Measurements from ENCODE around the gene PRIMPOL.

The PRIMPOL gene

DNA sequence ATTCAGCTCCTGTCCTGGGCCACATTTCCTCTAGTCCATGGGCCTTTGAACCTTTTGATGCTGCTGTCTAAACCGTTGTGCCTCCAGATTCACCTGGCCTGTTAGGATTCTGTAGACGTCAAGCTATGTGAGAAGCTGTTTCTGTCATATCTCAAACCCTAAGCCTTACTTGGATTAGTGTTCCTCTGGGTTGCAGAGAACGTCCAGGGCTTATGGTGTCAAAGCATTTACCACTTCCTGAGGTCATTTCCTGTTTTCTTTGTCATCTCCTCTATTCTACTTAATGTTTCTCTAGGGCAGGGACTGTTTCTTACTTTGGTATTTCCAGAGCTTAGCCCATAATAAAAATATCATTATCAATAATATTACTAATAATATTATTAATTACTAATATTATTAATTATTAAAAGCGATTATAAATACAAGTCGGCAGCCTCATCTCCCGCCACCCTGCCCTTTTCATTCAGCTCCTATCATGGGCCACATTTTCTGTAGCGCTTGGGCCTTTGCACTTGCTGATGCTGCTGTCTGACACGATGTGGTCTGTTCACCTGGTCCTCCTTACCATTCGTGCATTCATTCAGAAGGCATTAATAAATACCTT lies 19.1 kb downstream of the PRIMPOL start:
- no peak for DNase-seq

DNA sequence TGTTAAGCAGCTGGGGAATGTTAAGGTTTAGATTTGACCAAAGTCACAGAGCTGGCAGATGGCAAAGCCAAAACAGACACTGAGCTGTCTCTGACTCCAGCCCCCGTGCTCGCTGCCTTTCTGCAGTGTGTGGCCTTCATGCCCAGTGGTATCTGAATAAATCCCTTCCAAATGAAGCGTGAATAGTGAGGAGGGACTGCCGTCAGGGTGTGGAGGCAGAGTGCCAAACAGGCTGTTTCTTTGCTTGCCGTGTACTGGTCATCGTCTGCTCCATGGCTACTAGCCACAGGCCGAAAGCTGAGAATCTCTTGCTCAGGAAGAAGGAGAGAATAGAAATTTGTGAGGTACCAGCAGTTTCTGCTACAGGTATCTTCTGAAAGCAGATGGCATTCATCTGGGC lies 19.7 kb downstream of the PRIMPOL start:
- no peak for DNase-seq

More for the DNA sequence above, 19.1 kb downstream of the PRIMPOL start:
- TF ChIP-seq POLR2A (IDR thresholded peaks at IDR 0.05; ENCODE audit: low read length) (no peak), GATA1 (IDR thresholded peaks at IDR 0.05; ENCODE audit: low read depth, low read length) (no peak)

DNA sequence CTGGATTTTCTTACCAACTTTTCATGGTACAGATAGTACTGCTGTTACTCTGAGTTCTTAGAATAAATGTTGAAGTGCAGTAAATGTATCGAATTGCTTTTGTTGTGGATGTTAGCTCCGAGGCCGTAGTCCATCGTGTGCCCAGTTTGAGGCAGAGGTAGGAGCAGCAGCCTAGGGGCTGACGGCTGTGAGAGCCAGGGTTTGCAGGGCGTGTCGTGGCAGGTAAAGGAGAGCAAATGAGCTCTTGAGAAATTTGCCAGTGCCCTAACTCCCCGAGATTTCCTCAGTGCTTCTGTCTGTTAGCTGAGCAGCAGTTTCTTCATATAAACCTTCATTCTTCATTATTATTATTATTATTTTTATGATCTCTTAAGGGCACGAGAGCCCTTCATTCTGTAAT lies 21.6 kb downstream of the PRIMPOL start:
- TF ChIP-seq GATA1 (IDR thresholded peaks at IDR 0.05; ENCODE audit: low read depth, low read length) (no peak), POLR2A (IDR thresholded peaks at IDR 0.05; ENCODE audit: low read length) (no peak)

More for the DNA sequence above, 19.7 kb downstream of the PRIMPOL start:
- TF ChIP-seq POLR2A (IDR thresholded peaks at IDR 0.05; ENCODE audit: low read length), result no peak

DNA sequence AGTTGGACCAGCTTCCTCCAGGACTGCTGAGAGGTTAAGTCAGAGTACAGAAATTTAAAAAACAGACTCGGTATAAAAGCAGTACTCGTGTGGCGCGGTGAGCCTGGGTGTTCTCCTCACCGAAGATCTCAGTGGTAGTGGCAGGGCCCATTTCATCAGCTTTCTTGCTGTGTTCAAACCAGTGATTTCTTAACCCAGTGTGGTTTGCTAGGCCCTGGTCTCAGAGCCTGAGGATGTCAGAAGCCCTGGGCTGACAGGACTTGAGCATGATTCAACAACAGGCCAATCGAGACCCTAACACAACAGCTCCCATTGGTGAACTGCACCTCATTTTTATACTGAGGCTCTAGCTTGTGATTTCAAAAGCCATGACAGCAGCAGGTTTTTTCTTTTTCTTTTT lies 23.2 kb downstream of the PRIMPOL start:
- TF ChIP-seq POLR2A (IDR thresholded peaks at IDR 0.05; ENCODE audit: low read length), result no peak
- TF ChIP-seq GATA1 (IDR thresholded peaks at IDR 0.05; ENCODE audit: low read depth, low read length), result no peak
- DNase-seq, result no peak

More for the DNA sequence above, 21.6 kb downstream of the PRIMPOL start:
- no peak for DNase-seq

DNA sequence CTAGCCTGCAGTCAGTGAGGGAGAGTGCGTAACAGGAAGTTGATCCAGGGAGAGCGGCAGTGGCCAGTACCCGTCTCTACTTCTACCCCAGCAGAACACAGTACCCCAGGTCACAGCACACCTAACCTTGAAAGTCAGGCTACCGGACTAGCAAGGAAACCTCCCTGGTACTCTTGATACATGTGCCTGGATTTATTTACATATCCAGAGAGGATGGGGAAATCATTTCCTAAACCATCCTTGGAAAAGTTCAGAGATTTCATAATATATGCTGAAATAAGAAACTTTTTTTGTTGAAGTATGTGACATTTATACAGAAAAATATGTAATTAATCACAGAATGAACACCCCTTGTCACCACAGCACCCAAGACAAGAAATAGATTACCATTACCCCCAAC lies 24.5 kb downstream of the PRIMPOL start:
- no peak for DNase-seq
- TF ChIP-seq GATA1 (IDR thresholded peaks at IDR 0.05; ENCODE audit: low read depth, low read length) (no peak), POLR2A (IDR thresholded peaks at IDR 0.05; ENCODE audit: low read length) (no peak)

DNA sequence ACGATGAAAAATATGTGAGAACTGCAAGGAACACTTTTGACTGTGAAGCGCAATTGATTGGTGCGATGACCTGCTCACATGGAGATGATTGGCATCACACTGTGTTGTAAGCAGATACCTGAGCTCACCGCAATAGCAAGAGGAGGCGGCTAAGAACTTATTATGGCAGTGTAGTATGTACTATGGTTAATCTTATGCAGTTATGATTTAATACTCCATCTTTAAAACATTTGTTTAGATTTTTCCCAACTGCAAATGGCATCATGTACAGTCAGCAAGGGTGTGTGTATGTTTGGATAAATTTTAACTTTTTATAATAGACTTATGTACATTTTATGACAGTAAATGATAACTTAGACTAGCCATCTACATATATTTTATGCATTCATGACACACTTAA lies 25.5 kb downstream of the PRIMPOL start:
- TF ChIP-seq GATA1 (IDR thresholded peaks at IDR 0.05; ENCODE audit: low read depth, low read length) (no peak), POLR2A (IDR thresholded peaks at IDR 0.05; ENCODE audit: low read length) (no peak)
- no peak for DNase-seq

DNA sequence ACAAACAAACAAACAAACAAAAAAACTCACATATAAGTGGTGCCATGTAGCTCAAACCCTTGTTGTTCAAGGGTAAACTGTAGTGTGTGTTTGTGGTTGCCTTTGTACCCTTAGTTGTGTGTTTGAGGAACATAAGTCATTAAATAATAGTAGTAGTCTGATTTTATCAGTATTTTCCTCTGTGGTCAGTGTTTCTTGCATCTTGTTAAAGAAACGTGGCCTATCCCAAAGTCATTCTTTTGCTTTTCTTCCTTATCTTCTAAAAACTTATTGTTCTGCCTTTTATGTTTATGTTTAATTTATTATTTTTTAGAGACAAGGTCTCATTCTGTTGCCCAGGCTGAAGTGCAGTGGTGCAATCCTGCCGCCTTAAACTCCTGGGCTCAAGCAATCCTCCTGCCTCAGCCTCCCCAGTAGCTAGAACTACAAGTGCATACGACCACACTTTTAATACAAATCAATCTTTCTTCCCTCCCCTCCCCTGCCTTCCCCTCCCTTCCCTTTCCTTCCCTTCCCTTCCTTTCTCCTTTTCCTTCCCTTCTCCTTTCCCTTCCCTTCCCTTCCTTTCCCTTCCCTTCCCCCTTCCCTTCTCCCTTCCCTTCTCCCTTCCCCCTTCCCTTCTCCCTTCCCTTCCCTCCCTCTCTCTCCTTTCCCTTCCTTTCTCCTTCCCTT lies 26.4 kb downstream of the PRIMPOL start:
- DNase-seq, result peak in 1 of 2 experiments; percentile 23
- no peak for TF ChIP-seq GATA1 (IDR thresholded peaks at IDR 0.05; ENCODE audit: low read depth, low read length)
- TF ChIP-seq POLR2A (IDR thresholded peaks at IDR 0.05; ENCODE audit: low read length), result no peak

DNA sequence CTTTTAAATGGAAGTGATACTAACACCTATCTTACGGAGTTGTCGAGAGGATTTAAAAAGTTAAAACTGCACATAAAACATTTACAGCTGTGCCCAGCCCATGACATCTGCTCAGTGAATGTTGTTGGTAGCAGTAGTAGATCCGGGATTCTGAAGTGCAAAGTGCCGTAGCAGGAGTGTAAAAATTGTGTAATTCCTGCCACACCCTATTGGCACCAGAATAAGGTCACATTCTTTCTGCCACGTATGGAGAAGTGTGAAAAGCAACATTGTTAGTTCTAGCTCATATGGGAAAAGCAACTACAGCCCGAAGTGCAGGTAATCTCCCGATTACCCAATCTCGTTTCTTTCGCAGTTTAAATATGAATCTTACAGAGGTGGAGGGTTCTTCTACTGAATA lies 31.2 kb downstream of the PRIMPOL start:
- TF ChIP-seq POLR2A (IDR thresholded peaks at IDR 0.05; ENCODE audit: low read length) (no peak), GATA1 (IDR thresholded peaks at IDR 0.05; ENCODE audit: low read depth, low read length) (no peak)
- DNase-seq, result no peak

DNA sequence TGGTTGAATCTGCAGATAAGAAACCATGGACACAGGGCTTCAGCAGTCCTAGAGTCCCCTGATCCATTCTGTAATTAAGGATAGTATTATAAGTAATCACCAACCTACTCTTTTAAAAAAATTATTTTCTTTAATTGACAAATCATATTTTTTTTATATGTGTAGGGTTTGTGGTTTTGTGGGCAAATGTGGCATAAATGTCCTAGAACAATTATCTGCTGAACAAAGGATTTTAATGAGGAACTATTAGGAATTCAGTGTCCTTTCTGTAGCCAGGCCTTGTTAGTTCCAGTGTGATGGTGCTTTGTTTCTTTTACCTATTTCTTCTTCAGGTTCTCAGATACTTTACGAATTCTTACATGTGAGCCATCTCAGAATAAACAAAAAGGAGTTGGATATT lies 32.4 kb downstream of the PRIMPOL start:
- TF ChIP-seq GATA1 (IDR thresholded peaks at IDR 0.05; ENCODE audit: low read depth, low read length), result no peak
- no peak for TF ChIP-seq POLR2A (IDR thresholded peaks at IDR 0.05; ENCODE audit: low read length)
- DNase-seq, result no peak

DNA sequence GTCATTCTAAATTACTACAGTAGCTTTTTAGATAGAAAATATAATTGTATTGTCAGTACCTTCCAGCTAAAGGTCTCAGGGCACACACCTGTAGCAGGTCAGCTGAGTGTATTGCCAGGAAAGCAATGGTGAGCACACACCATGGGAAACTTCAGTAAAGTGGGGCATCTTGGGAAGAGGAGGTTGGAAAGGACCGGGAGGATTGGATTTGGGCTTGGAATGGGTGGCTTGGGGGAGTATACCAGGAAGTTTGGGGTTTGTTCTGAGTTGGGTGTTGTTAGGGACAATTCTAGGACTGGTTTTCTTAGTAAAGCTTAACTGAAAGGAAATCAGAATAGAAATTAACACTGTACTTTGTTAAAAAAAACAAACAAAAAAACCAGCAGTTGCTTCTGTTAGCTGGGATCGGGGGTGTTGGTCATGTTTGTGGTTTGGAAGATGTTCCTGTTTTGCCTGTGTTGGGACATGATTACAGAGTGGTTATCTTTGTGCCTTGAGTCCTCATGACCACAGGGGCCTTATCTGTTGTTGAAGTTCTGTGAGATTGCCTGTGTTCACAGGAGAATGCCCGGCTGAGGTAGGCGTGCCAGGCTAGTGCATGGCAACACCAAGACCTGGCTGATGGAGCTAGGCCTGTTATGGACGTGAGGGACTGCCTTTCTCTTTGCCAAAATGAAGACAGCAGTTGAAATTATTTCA lies 35.1 kb downstream of the PRIMPOL start:
- peak; percentile 98 for TF ChIP-seq GATA1 (IDR thresholded peaks at IDR 0.05; ENCODE audit: low read depth, low read length)
- TF ChIP-seq POLR2A (IDR thresholded peaks at IDR 0.05; ENCODE audit: low read length), result peak; percentile 73
- peak; percentile 94 to 99 for DNase-seq

DNA sequence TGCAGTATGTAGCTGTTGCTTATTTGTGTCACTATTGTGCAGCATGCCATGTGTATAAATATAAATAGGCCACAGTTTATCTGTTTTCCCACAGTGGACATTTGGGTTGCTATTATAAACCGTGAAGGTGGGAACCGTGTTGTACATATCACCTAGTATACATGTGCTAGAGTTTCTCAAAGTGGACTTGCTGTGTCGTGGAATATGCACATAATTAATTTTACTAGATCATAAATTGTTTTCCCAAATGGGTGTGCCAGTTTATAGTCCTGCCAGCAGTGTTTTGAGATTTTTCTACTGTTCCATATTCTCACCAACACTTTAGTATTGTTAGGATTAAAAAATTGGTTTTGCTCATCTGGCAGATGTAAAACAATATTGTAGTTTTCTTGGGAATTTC lies 38.5 kb downstream of the PRIMPOL start:
- DNase-seq, result no peak
- TF ChIP-seq POLR2A (IDR thresholded peaks at IDR 0.05; ENCODE audit: low read length) (no peak), GATA1 (IDR thresholded peaks at IDR 0.05; ENCODE audit: low read depth, low read length) (no peak)

DNA sequence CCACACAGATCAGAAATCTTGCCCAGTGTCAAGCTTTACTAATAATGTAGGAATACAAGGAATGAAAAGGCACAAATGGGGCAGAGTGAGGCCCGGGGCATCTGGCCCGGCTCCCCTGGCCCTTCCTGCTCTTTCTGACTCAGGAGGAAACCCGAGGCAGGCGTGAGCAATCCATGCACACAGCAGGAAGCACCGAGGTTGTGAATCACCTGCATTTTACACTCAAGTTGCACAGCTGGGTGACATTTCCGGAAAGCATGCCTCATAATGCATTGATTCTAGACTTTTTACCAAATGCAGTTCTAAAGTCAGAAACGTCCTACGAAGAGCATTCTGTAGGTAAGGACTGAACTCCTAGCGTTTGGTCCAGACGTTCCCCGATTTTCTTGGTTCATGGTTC lies 38.9 kb downstream of the PRIMPOL start:
- no peak for DNase-seq

DNA sequence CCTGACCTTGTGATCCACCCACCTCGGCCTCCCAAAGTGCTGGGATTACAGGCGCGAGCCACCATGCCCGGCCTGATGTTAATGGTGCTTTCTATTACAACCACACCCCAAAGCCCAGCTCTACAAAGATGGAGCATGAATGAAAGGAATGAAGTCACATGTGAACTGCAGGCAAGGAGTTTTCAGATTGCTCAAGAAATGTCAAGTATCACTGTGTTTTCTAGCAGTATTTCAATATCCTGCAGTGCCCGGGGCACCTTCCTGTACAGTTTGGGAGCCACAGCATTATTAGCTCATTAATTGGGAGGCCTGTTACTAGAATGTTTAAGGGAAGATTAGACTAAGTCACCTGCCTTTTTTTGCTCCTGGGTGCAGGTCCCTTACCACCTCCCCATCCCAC lies 40.1 kb downstream of the PRIMPOL start:
- DNase-seq, result no peak
- TF ChIP-seq POLR2A (IDR thresholded peaks at IDR 0.05; ENCODE audit: low read length) (no peak), GATA1 (IDR thresholded peaks at IDR 0.05; ENCODE audit: low read depth, low read length) (no peak)

More for the DNA sequence above, 38.9 kb downstream of the PRIMPOL start:
- TF ChIP-seq GATA1 (IDR thresholded peaks at IDR 0.05; ENCODE audit: low read depth, low read length) (no peak), POLR2A (IDR thresholded peaks at IDR 0.05; ENCODE audit: low read length) (no peak)

DNA sequence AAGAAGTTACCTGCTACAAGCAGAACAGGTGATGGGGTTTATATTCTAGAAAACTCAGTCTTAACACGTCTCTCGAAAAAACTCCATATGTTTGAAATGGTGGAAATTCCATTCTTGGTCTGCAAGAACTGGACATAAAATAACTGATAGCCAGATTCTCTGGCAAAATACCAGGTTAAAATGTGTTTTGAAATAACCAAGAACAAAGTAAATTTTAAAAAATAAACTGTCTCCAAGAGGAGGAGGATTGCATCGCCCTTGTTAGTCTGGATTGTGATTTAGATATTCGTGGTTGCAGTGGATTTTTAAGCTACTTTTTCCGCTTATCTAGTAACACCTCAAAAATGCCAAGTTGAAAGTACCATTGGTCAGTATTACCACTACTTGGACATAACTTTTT lies 43.5 kb downstream of the PRIMPOL start:
- no peak for TF ChIP-seq GATA1 (IDR thresholded peaks at IDR 0.05; ENCODE audit: low read depth, low read length)
- no peak for DNase-seq

All from erythroblast (primary cell).